HepG2 (cell line): ENCODE measurements around the gene C2orf92.

Experiments used
- BHLHE40 ChIP-seq: IDR thresholded peaks from 2 replicates; pipeline ENCODE4 v1.6.1; 2011; ENCODE audit warnings: low read length, improper control_type of control experiment
- DR1 ChIP-seq: sonication (generic); formaldehyde crosslinking; IDR thresholded peaks from 2 replicates; pipeline ENCODE4 v1.8.0; 2021; ENCODE audit warnings: mild to moderate bottlenecking, missing genetic modification reagents, inconsistent platforms
- POLR2AphosphoS5 ChIP-seq: IDR thresholded peaks from 2 replicates; pipeline ENCODE4 v1.6.1; 2012; ENCODE audit warnings: low read depth, low read length
- ZNF253 ChIP-seq: sonication (generic); formaldehyde crosslinking; IDR thresholded peaks from 2 replicates; pipeline ENCODE4 v1.8.0; 2022; ENCODE audit warnings: mild to moderate bottlenecking, missing genetic modification reagents, borderline replicate concordance
- ZNF816 ChIP-seq: sonication (generic); formaldehyde crosslinking; IDR thresholded peaks from 2 replicates; pipeline ENCODE4 v1.8.0; 2022; ENCODE audit warnings: missing genetic modification reagents, mild to moderate bottlenecking, borderline replicate concordance

GRCh38 chr2:97739893-97740245 lies 70.4 kb downstream of the C2orf92 start:
- TF ChIP-seq ZNF816 (CRISPR knock-in tag): no peak
- no peak for TF ChIP-seq ZNF253 (CRISPR knock-in tag)
- no peak for TF ChIP-seq POLR2AphosphoS5
- TF ChIP-seq DR1 (CRISPR knock-in tag): no peak
- TF ChIP-seq BHLHE40: no peak
